VCaP (cell line): Measurements from ENCODE around the gene SERINC3.
A peak's percentile ranks its signal among the peaks of the same experiment; 100 is the strongest.

Source experiments
- H3K27ac ChIP-seq: fragments of 450-650 bp; 2 replicates; pipeline ENCODE4 v1.5.1; 2017
- CTCF ChIP-seq: fragments of 450-650 bp; conservative IDR thresholded peaks from 2 replicates; pipeline ENCODE4 v1.5.1; 2017; ENCODE audit warnings: mild to moderate bottlenecking, moderate library complexity

The SERINC3 gene

GRCh38 chr20:44449864-44450263 is 72.0 kb downstream of the SERINC3 start:
- TF ChIP-seq CTCF: no peak
- peak overlapping the region; percentile 74 for H3K27ac ChIP-seq

GRCh38 chr20:44448753-44449546 is 72.9 kb downstream of the SERINC3 start:
- TF ChIP-seq CTCF: no peak
- peak overlapping the region; percentile 74; the same call in 1 of the 2 replicates for H3K27ac ChIP-seq

GRCh38 chr20:44447827-44448419 is 73.9 kb downstream of the SERINC3 start:
- H3K27ac ChIP-seq: no peak overlapping the region
- TF ChIP-seq CTCF: no peak
